ENCODE data around the gene LGR6. TPM values are rescaled to one million over a fixed set of nuclear protein-coding genes. Genes with fewer than 3 reads are reported as not detected.

The LGR6 gene
- total RNA-seq, 1 experiment from 2014 or later: 0.56 TPM

- H3K36me3 Mint-ChIP-seq (ENCODE audit: insufficient read depth, unreplicated experiment): no peaks in the 10 kb centered on the region
- peaks cover 41% of the 10 kb centered on the region for H3K27me3 Mint-ChIP-seq (ENCODE audit: insufficient read depth, unreplicated experiment)
- DNase-seq (ENCODE audit: unreplicated experiment): no peak
- H3K4me1 Mint-ChIP-seq (ENCODE audit: insufficient read depth, unreplicated experiment): no peaks in the 10 kb centered on the region
- no peak overlapping the region for H3K27ac Mint-ChIP-seq (ENCODE audit: low read depth, unreplicated experiment)
- TF ChIP-seq CTCF (IDR thresholded peaks at IDR 0.05; ENCODE audit: unreplicated experiment): no peak
- no TSS peak for BruUV-seq (replicated peaks)
- POLR2A ChIA-PET: interaction anchor here (0.7 to 2.1 kb wide), 4 partner anchors 11 to 30 kb away, joined by 3 to 10 read pairs (median 6); no protein-coding TSS in a partner anchor
- no peaks in the 10 kb centered on the region for H3K9me3 Mint-ChIP-seq (ENCODE audit: unreplicated experiment)
- intact Hi-C loops (cut with micrococcal nuclease): no loop called here
- H3K4me3 Mint-ChIP-seq (ENCODE audit: unreplicated experiment): no peak overlapping the region
- CTCF ChIA-PET: interaction anchor here (1.3 to 10.6 kb wide), 4 partner anchors 14 to 49 kb away, joined by 3 to 95 read pairs (median 15); no protein-coding TSS in a partner anchor
These were observed 74.4 kb downstream of the LGR6 start for GRCh38 chr1:202268032-202268431.

- H3K27me3 Mint-ChIP-seq (ENCODE audit: insufficient read depth, unreplicated experiment): peaks cover 33% of the 10 kb centered on the region
- intact Hi-C loops (cut with micrococcal nuclease): no loop called here
- no peak overlapping the region for H3K4me3 Mint-ChIP-seq (ENCODE audit: unreplicated experiment)
- POLR2A ChIA-PET: interaction anchor here (0.7 to 2.1 kb wide), 3 partner anchors 11 to 16 kb away, joined by 4 to 10 read pairs (median 4); no protein-coding TSS in a partner anchor
- H3K27ac Mint-ChIP-seq (ENCODE audit: low read depth, unreplicated experiment): no peak overlapping the region
- no peak for TF ChIP-seq CTCF (IDR thresholded peaks at IDR 0.05; ENCODE audit: unreplicated experiment)
- no peaks in the 10 kb centered on the region for H3K4me1 Mint-ChIP-seq (ENCODE audit: insufficient read depth, unreplicated experiment)
- no TSS peak for BruUV-seq (replicated peaks)
- no peaks in the 10 kb centered on the region for H3K9me3 Mint-ChIP-seq (ENCODE audit: unreplicated experiment)
- no peak for DNase-seq (ENCODE audit: unreplicated experiment)
- H3K36me3 Mint-ChIP-seq (ENCODE audit: insufficient read depth, unreplicated experiment): no peaks in the 10 kb centered on the region
- CTCF ChIA-PET: interaction anchor here (0.6 to 10.6 kb wide), 5 partner anchors 13 to 117 kb away, joined by 3 to 95 read pairs (median 4); no protein-coding TSS in a partner anchor
These were observed 75.2 kb downstream of the LGR6 start for GRCh38 chr1:202268817-202269216.

GRCh38 chr1:202270871-202271326 is 77.3 kb downstream of the LGR6 start:
- intact Hi-C loops (cut with micrococcal nuclease): no loop called here
- Mint-ChIP-seq H3K27me3 (ENCODE audit: insufficient read depth, unreplicated experiment) (peaks cover 14% of the 10 kb centered on the region), H3K9me3 (ENCODE audit: unreplicated experiment) (no peaks in the 10 kb centered on the region), H3K4me1 (ENCODE audit: insufficient read depth, unreplicated experiment) (no peaks in the 10 kb centered on the region), H3K4me3 (ENCODE audit: unreplicated experiment) (no peak overlapping the region), H3K27ac (ENCODE audit: low read depth, unreplicated experiment) (no peak overlapping the region), H3K36me3 (ENCODE audit: insufficient read depth, unreplicated experiment) (no peaks in the 10 kb centered on the region)
- ChIA-PET POLR2A (interaction anchor here (0.6 to 1.2 kb wide), 4 partner anchors 10 to 79 kb away, joined by 3 to 8 read pairs (median 4); no protein-coding TSS in a partner anchor), CTCF (interaction anchor here (0.6 to 10.6 kb wide), 8 partner anchors 11 to 271 kb away, joined by 3 to 95 read pairs (median 4); partner anchors contain the start of gene LGR6)
- no peak for DNase-seq (ENCODE audit: unreplicated experiment)
- BruUV-seq (replicated peaks): no TSS peak
- no peak for TF ChIP-seq CTCF (IDR thresholded peaks at IDR 0.05; ENCODE audit: unreplicated experiment)

- H3K27ac Mint-ChIP-seq (ENCODE audit: low read depth, unreplicated experiment): no peak overlapping the region
- ChIA-PET POLR2A (interaction anchor here (1.2 kb wide), 1 partner anchor 14 kb away, joined by 4 read pairs; no protein-coding TSS in a partner anchor), CTCF (interaction anchor here (0.6 to 10.6 kb wide), 13 partner anchors 8 to 1398 kb away, joined by 3 to 95 read pairs (median 4); partner anchors contain the start of gene LGR6)
- no peaks in the 10 kb centered on the region for H3K36me3 Mint-ChIP-seq (ENCODE audit: insufficient read depth, unreplicated experiment)
- no peak for TF ChIP-seq CTCF (IDR thresholded peaks at IDR 0.05; ENCODE audit: unreplicated experiment)
- intact Hi-C loops (cut with micrococcal nuclease): no loop called here
- no peak for DNase-seq (ENCODE audit: unreplicated experiment)
- peaks cover under 1% of the 10 kb centered on the region for H3K27me3 Mint-ChIP-seq (ENCODE audit: insufficient read depth, unreplicated experiment)
- H3K4me1 Mint-ChIP-seq (ENCODE audit: insufficient read depth, unreplicated experiment): no peaks in the 10 kb centered on the region
- no TSS peak for BruUV-seq (replicated peaks)
- H3K4me3 Mint-ChIP-seq (ENCODE audit: unreplicated experiment): no peak overlapping the region
- H3K9me3 Mint-ChIP-seq (ENCODE audit: unreplicated experiment): no peaks in the 10 kb centered on the region
These were observed 78.7 kb downstream of the LGR6 start for GRCh38 chr1:202272103-202272845.

Measured in MCF 10A (cell line).